ENCODE measurements around the gene GNAT2.

Gene GNAT2

GRCh38 chr1:109605381-109605780 is 14.0 kb downstream of the GNAT2 start:
- DNase-seq: no peak

- DNase-seq: no peak
These were observed 16.2 kb downstream of the GNAT2 start for GRCh38 chr1:109603229-109603628.

- DNase-seq: no peak
These were observed 20.8 kb downstream of the GNAT2 start for GRCh38 chr1:109598655-109599054.

- no peak for DNase-seq
These were observed 21.3 kb downstream of the GNAT2 start for GRCh38 chr1:109598156-109598555.

- no peak for DNase-seq
These were observed 23.9 kb downstream of the GNAT2 start for GRCh38 chr1:109595531-109595930.

- no peak for DNase-seq
These were observed 26.5 kb downstream of the GNAT2 start for GRCh38 chr1:109592916-109593315.

- DNase-seq: no peak
These were observed 29.7 kb downstream of the GNAT2 start for GRCh38 chr1:109589679-109590078.

GRCh38 chr1:109589177-109589576 is 30.2 kb downstream of the GNAT2 start:
- DNase-seq: no peak

GRCh38 chr1:109586055-109586454 is 33.4 kb downstream of the GNAT2 start:
- DNase-seq: no peak

GRCh38 chr1:109584766-109585165 is 34.6 kb downstream of the GNAT2 start:
- no peak for DNase-seq

- DNase-seq: no peak
These were observed 37.4 kb downstream of the GNAT2 start for GRCh38 chr1:109582021-109582420.

- no peak for DNase-seq
These were observed 39.9 kb downstream of the GNAT2 start for GRCh38 chr1:109579491-109579890.

GRCh38 chr1:109578947-109579443 is 40.4 kb downstream of the GNAT2 start:
- DNase-seq: no peak

- no peak for DNase-seq
These were observed 45.6 kb downstream of the GNAT2 start for GRCh38 chr1:109573785-109574184.

- DNase-seq: no peak
These were observed 49.0 kb downstream of the GNAT2 start for GRCh38 chr1:109570414-109570813.

GRCh38 chr1:109569323-109569722 is 50.1 kb downstream of the GNAT2 start:
- no peak for DNase-seq

- DNase-seq: no peak
These were observed 51.3 kb downstream of the GNAT2 start for GRCh38 chr1:109567877-109568672.

GRCh38 chr1:109566982-109567381 is 52.4 kb downstream of the GNAT2 start:
- no peak for DNase-seq

- no peak for DNase-seq
These were observed 54.2 kb downstream of the GNAT2 start for GRCh38 chr1:109565241-109565640.

GRCh38 chr1:109564194-109564878 is 55.1 kb downstream of the GNAT2 start:
- DNase-seq: no peak

- DNase-seq: no peak
These were observed 59.4 kb downstream of the GNAT2 start for GRCh38 chr1:109559995-109560394.

GRCh38 chr1:109557520-109557919 is 61.9 kb downstream of the GNAT2 start:
- no peak for DNase-seq

- no peak for DNase-seq
These were observed 62.9 kb downstream of the GNAT2 start for GRCh38 chr1:109556563-109556962.
